NOMO-1 treated with DMSO at 0.1 percent for 48 hours (cell line): ENCODE results near the gene MAP2K5.

Source experiments
- DNase-seq: peaks from one replicate; lab custom pipeline; 2025; ENCODE audit not compliant: unreplicated experiment; lab: John Stamatoyannopoulos, UW

The MAP2K5 gene

DNA sequence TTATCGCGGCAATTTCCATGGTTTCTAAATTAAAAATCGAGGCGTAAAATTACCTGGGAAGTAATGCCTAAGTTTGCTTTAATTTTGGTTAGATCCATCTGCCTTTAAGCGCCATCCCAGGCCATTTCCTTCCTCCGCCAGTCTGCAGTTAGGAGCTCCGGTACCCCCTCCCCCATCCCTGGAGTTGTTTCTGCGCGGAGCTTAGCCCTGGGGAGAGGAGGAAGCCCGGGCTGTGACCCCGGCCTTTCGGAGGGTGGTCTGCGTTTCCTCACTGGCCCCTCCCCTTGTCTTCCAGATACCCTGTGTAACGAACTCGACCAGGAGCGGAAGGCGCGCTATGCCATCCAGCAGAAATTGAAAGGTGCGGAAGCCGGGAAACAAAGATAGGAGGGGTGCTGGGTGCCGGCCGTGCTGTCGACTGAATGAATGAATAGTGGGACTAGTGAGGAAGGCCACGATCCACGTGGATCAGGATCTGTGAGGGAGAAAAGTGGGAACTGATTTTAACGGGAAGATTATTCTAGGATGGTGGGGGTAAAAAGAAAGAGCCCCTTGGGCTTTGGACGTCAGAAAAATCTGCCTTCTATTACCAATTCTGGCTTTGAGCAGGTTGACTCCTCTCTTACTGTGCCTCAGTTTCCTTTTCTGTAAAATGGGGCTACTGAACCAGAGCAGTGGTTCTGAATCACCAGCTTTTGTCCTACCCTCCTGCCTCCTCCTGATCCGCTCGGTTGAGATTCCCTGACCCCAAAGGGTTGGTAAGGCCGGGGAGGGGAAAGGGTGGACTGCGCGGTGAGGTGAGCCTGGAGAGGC lies 290.6 kb downstream of the MAP2K5 start:
- no peak for DNase-seq

- peak; percentile 60 for DNase-seq
Measured at GRCh38 chr15:67833710-67834511, 291.4 kb downstream of the MAP2K5 start.

DNA sequence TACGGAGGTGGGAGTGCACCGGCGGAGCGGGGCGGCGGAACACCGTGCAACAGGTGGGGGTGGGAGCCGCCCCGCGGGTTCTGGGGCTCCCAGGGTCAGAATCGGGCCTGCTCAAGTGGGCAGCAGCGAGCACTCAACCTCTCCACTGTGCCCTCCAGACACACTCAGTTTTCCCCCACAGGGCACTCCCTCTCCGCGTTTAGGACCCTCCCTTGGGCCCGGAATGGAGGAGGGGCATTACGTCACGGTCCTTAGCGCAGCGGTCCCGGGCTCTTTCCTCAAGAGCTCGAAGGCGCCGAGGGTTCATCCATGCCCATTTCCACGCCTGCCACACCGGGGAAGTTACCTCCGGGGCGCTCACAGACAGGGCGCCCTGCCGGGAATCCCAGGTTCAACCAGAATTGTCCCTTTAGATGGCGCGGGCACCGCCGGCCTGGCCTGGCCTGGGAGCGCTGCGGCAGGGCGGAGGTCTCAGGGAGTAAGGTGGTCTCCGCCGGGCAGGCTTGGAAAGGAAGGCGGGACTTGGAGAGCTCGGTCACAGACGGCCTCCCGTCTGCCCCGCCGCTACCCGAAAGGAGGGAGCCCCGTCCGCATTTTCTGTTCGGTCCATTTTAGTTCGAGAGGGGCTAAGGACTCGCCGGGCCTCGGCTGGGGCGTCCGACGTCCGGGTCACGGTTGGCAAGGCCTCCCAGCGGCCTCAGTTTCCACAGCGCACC lies 292.2 kb downstream of the MAP2K5 start:
- DNase-seq, result no peak

DNA sequence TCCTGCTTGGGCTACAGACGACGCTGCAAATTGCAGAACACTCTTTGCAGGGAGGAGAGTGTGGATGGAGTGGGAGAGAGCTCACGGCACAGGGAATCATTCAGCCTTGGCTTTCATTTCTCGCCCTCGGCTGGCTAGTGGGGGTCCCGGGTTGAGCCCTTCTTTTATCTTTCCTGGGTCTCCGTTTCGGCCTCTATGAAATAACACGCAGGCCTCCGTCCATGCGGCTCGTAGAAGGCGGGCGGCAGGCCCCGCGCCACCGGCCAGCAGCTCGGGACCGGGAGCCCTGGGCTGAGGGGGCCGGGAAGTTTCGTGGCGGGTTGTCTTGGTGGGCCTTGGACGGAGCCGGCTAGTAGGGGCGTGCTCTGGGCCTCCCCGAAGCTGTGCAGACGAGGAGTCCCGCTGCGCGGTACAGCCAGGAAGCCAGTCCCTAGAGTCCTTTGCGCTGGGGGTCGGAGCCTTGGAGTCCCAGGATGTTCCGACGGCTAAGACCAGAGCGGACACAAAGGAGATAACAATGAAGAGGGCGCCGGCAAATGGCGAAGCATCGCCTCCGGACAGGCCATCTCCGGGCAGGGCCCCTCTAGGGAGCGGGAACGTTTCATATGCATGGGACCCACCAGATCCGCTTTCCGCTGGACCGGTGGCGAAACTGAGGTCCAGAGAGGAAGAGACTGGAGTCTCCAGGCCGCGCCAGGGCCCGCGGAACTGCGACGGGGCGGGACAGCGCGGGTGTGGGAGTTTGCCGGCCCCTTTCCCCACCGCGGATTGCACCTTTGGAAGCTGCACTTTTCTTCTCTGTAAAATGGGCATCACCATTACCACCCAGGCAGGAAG lies 293.0 kb downstream of the MAP2K5 start:
- no peak for DNase-seq

GRCh38 chr15:67836134-67836455 lies 293.6 kb downstream of the MAP2K5 start:
- no peak for DNase-seq

- peak; percentile 18 for DNase-seq
Measured at GRCh38 chr15:67836477-67836876, 294.0 kb downstream of the MAP2K5 start.

DNA sequence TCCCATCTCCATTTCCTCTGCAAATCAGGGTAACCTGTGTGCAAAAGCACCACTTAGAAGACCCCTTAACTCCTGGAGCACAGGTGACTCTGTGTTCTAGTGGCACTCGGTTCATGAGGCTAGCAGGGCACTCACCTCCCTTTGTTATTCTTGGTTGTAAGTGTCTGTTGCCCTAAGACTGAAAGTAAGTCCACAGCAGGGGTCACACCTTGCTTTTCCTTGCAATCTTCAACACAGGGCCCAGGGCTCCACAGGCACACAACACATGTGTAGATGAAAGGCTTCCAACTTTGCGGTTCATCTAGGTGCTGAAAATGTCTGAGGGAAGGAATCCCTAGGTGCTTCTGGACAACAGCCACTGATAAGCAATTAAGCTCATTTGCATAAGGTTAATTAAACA lies 294.5 kb downstream of the MAP2K5 start:
- no peak for DNase-seq

- peak; percentile 57 for DNase-seq
Measured at GRCh38 chr15:67838789-67839332, 296.4 kb downstream of the MAP2K5 start.

- DNase-seq, result peak; percentile 57
Measured at GRCh38 chr15:67839499-67839928, 297.0 kb downstream of the MAP2K5 start.

DNA sequence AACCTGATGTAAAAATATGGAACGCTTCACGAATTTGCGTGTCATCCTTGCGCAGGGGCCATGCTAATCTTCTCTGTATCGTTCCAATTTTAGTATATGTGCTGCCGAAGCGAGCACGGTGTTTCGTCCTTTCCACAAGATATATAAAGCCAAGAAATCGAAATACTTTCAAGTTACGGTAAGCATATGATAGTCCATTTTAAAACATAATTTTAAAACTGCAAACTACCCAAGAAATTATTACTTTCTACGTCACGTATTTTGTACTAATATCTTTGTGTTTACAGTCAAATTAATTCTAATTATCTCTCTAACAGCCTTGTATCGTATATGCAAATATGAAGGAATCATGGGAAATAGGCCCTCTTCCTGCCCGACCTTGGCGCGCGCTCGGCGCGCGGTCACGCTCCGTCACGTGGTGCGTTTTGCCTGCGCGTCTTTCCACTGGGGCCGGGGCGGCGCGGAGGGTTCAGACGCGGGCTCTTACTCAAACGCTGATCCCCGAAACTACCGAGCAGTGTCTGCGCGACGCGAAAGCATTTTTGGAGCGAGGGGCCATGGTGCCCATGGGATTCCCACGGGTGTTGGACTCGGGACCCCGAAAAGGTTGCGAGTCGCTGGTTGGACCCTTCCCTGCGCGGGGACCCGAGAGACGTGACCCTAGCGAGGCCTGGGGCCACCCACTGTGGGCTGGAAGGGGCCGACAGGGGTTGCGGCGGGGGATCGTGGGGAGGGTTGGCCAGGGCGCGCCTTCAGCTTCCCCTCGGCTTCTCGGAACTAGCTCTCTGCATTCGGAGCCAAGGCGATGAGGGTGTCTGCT lies 297.6 kb downstream of the MAP2K5 start, which contains the start of gene RNU6-1:
Gene RNU6-1, minus strand, starts transcription at position 117 of the 820 bp plus-strand sequence.
- DNase-seq, result peak; percentile 93

- peak; percentile 24 for DNase-seq
Measured at GRCh38 chr15:67840749-67841512, 298.4 kb downstream of the MAP2K5 start.

- no peak for DNase-seq
Measured at GRCh38 chr15:67841513-67841762, 298.9 kb downstream of the MAP2K5 start.

DNA sequence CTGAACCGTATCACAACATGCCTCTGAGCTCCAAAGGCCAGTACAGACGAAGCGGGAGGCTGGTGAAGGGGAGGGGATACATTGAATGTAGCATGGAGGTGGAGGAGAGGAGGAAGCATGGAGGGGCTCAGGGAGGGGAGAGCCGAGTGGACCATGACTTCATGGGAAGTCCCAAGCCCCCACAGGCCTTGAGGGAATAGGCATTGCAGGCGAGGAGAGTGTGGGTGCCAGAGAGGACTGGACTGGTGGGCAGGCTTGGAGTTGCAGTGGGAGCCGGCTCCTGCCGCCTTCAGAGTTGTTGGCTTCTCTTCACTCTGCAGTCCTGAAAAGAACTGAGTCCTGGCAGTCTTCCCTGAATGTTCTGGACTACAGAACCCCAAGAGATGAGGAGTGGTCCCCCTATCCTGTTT lies 300.6 kb downstream of the MAP2K5 start:
- DNase-seq, result no peak

DNA sequence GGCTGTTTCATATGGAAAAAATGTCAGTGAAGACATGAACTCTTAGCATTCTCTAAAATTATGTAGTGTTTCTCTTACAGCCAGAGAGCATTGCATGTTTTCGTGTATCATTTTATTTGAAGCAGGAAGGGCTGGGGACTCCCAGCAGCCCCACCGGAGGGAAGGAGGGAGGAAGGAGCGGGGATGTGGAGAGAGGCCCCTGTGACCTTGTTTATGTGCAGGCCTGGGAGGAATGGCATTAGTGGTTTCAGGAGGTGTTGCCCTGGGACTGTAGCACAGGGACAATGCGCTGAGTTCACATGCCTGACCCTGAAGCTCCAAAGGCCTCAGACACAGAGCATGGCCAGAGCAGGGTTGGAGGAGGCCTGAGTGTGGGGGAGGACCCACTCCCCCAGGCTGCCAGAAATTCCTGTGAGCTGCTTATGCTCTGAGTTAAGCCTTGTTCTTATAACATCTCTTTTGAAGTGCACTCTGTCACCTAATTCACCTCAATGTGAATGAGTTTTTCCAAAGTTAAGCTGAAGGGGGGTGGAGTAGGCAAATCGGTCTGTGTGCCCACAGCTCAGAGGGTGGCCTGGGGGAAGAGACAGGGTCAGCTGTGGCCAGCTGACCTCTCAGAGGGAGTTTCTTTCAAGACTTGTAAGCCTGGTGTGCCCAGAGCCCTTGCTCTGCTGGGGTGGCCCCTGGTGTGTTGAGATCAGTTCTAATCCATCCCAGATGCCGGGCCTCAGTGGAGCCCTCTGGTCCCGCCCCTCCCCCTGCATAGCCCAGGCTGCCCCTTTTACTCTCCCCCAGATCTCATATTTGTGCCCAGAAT lies 301.3 kb downstream of the MAP2K5 start:
- no peak for DNase-seq

DNA sequence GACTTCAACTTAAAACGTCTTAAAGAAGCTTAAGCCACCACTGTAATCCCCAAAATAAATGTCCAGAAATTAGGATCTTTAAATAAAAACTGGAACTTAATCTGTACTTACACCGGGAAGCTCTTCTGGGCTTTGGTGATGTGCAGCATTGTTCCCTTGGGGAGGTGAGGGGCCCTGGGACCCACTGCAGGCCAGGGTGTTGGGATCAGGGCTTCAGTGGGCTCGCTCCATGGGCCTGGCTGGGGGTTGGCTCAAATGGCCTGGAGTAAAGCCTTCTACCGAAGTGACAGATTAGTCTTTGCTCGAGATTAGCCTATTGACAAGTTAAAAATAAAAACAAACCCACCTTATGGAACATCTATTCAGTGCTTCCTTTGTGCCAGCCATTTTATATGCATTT lies 303.5 kb downstream of the MAP2K5 start:
- DNase-seq, result no peak

DNA sequence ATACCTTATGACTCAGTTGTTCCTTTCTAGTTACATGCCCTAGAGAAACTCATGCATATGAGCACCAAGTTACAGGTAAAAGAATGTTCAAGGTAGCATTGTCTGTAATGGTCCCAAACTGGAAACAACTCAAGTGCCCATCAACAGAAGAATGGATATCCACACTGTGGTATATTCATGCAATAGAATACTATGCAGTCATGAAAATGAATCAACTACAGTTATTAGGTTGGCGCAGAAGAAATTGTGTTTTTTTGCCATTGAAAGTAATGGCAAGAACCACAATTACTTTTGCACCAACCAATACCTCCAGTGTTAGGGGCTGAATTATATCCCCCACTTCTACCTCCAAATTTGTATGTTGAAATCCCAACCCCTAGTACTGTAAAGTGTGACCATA lies 307.0 kb downstream of the MAP2K5 start:
- DNase-seq, result no peak

GRCh38 chr15:67850336-67850735 lies 307.8 kb downstream of the MAP2K5 start:
- DNase-seq, result no peak

DNA sequence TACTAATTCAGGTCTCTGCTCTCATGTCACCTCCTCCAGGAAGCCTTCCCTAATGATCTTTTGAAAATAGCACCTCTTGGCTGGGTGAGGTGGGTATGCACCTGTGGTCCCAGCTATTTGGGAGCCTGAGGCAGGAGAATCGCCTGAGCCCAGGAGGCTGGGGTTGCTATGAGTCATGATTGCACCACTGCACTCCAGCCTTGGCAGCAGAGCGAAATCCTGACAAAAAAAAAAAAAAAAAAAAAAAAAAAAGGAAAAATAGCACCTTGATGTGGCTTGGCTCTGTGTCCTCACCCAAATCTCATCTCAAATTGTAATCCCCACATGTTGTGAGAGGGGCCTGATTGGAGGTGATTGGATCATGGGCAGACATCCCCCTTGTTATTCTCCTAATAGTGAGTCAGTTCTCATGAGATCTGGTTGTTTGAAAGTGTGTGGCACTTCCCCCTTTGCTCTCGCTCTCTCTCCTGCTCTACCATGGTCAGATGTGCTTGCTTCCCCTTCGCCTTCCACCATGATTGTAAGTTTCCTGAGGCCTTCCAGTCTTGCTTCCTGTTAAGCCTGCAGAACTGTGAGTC lies 308.6 kb downstream of the MAP2K5 start:
- DNase-seq, result peak; percentile 85
